Type B pancreatic cell (in vitro differentiated cells): ENCODE results near the gene SEMA3E. TPM values are rescaled to one million over a fixed set of nuclear protein-coding genes. Genes with fewer than 3 reads are reported as not detected.

ENCODE experiments used
- DNase-seq: peaks from one replicate; pipeline ENCODE4 v3.0.0; 2021; ENCODE audit warnings: mixed read lengths; ENCODE audit not compliant: unreplicated experiment; ENCODE audit errors: extremely low spot score
- H3K27ac Mint-ChIP-seq: 2 replicates; pipeline ENCODE4 v1.8.0; 2021; ENCODE audit warnings: mild to moderate bottlenecking, mixed read lengths
- H3K27me3 Mint-ChIP-seq: 2 replicates; pipeline ENCODE4 v1.8.0; 2021; ENCODE audit warnings: mixed read lengths
- H3K36me3 Mint-ChIP-seq: 2 replicates; pipeline ENCODE4 v1.8.0; 2021; ENCODE audit warnings: mixed read lengths
- H3K4me1 Mint-ChIP-seq: one replicate; pipeline ENCODE4 v1.8.0; 2021; ENCODE audit warnings: mixed read lengths; ENCODE audit not compliant: unreplicated experiment
- H3K4me3 Mint-ChIP-seq: 2 replicates; pipeline ENCODE4 v1.8.0; 2021; ENCODE audit warnings: mild to moderate bottlenecking, mixed read lengths
- H3K9me3 Mint-ChIP-seq: 2 replicates; pipeline ENCODE4 v1.8.0; 2021; ENCODE audit warnings: mixed read lengths
- CTCF ChIP-seq: fragments of 200-600 bp; sonication (generic); conservative IDR thresholded peaks from 2 replicates; pipeline ENCODE4 v1.5.0; 2021; ENCODE audit warnings: antibody characterized with exemption, mild to moderate bottlenecking
- total RNA-seq: library from RNA; stranded (reverse); gene quantifications from 2 replicates; pipeline ENCODE4 v1.2.1, GENCODE V29; 2021; ENCODE audit warnings: low replicate concordance

Gene SEMA3E
- total RNA-seq, 1 donor from 2014 or later = 27.7 TPM

DNA sequence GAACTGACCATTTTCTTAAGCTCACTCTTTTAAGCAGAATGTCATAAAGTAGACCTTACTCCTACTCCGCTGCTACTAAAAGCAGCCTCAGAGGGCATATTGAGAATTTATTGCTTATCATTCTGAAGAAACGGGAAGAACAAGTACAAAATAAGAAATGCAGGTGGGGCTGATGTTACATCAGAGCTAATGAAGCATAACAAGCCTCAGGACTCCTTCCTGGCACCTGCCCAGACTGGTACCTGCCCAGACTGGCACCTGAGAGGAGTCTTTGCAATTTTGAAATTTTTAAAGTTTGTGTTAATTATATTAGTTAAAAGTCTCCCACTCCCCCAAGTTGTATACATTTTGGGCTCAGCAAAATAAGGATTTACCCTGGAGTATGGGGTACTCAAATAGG, 162.4 kb downstream of the SEMA3E start:
- Mint-ChIP-seq H3K4me1 (no peaks in the 10 kb centered on the region), H3K27me3 (no peaks in the 10 kb centered on the region), H3K9me3 (peaks cover 4% of the 10 kb centered on the region), H3K4me3 (no peak overlapping the region), H3K36me3 (no peaks in the 10 kb centered on the region), H3K27ac (no peak overlapping the region)
- TF ChIP-seq CTCF = no peak
- DNase-seq = no peak

DNA sequence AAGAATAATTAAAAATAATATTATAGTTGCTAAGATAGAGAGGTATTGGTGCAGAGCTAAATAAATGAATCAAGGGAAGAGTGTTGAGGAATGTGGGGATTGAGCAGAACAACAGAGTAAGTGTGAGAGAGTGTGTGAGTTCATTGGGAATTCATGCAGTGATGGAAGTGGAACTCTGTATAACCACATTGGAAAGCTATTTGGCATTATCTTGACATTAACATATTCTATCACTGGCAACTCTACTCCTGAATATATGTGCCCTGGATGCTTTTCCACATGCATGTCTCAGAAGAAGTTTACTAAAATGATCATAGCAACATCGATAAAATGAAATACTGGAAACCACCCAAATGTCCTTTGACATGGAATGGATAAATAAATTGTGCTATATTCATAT, 164.1 kb downstream of the SEMA3E start:
- Mint-ChIP-seq H3K9me3 (peaks cover 4% of the 10 kb centered on the region), H3K27ac (no peak overlapping the region), H3K27me3 (no peaks in the 10 kb centered on the region), H3K4me3 (no peak overlapping the region), H3K4me1 (no peaks in the 10 kb centered on the region), H3K36me3 (no peaks in the 10 kb centered on the region)
- no peak for TF ChIP-seq CTCF
- DNase-seq = no peak

DNA sequence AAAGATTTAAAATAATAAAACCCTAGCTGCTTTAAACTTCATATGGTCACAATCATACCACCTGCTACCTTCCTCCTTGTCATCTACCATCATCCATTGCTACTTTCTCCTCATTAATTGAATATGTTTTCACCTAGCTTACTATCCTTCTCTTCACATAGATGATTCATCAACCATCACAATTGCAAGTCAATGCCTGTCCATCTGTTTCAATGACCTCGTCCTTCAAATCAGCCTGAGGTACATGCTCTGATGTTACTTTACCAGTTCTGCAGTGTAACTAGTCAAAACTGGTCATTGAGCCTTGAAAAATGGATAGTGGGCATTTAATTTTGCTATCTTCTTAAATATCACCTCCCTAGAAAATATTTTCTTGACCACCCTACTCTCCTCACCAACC, 164.7 kb downstream of the SEMA3E start:
- H3K36me3 Mint-ChIP-seq = no peaks in the 10 kb centered on the region
- no peak overlapping the region for H3K4me3 Mint-ChIP-seq
- no peak for DNase-seq
- no peak for TF ChIP-seq CTCF
- H3K4me1 Mint-ChIP-seq = no peaks in the 10 kb centered on the region
- peaks cover 4% of the 10 kb centered on the region for H3K9me3 Mint-ChIP-seq
- no peak overlapping the region for H3K27ac Mint-ChIP-seq
- H3K27me3 Mint-ChIP-seq = no peaks in the 10 kb centered on the region

- peaks cover 4% of the 10 kb centered on the region for H3K9me3 Mint-ChIP-seq
- no peak overlapping the region for H3K27ac Mint-ChIP-seq
These were observed 170.3 kb downstream of the SEMA3E start for GRCh38 chr7:83478616-83479015.

GRCh38 chr7:83476511-83477050, 172.4 kb downstream of the SEMA3E start:
- no peak for DNase-seq
- Mint-ChIP-seq H3K4me1 (no peaks in the 10 kb centered on the region), H3K36me3 (no peaks in the 10 kb centered on the region), H3K27ac (no peak overlapping the region), H3K9me3 (no peaks in the 10 kb centered on the region), H3K4me3 (no peak overlapping the region), H3K27me3 (peaks cover 5% of the 10 kb centered on the region)
- TF ChIP-seq CTCF = no peak

More at GRCh38 chr7:83478616-83479015, 170.3 kb downstream of the SEMA3E start:
- no peaks in the 10 kb centered on the region for H3K36me3 Mint-ChIP-seq
- no peaks in the 10 kb centered on the region for H3K4me1 Mint-ChIP-seq
- no peak for DNase-seq
- no peak overlapping the region for H3K4me3 Mint-ChIP-seq
- no peak for TF ChIP-seq CTCF
- H3K27me3 Mint-ChIP-seq = peaks cover 5% of the 10 kb centered on the region

DNA sequence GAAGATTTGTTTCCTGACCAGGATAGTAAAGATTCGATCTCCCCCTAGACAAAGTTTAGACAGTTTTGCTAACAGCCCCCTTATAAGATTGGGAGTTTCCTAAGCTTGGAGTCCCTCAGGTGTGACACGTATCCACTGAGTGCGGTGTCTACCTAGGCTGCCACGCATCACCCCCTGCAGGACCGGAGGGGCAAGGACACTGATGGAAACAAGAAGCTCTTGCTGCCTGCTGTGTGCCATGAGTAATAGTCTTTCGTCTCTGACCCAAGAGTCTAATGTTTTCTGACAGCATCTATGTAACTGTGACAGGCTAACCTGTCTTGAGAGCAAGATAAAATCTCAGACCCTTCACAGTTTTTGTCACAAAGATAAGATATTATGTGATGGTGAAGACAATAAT, 173.5 kb downstream of the SEMA3E start:
- no peak for DNase-seq
- no peak overlapping the region for H3K27ac Mint-ChIP-seq
- H3K4me1 Mint-ChIP-seq = no peaks in the 10 kb centered on the region
- peaks cover 5% of the 10 kb centered on the region for H3K27me3 Mint-ChIP-seq
- H3K9me3 Mint-ChIP-seq = no peaks in the 10 kb centered on the region
- H3K36me3 Mint-ChIP-seq = no peaks in the 10 kb centered on the region
- TF ChIP-seq CTCF = peak; percentile 45
- no peak overlapping the region for H3K4me3 Mint-ChIP-seq
